Tongue (tissue), 2 donors: ENCODE measurements around the gene ADGRG1. TPM values are rescaled to one million over a fixed set of nuclear protein-coding genes. Genes with fewer than 3 reads are reported as not detected.

Experiments
- DNase-seq: peaks from one replicate; pipeline ENCODE4 v3.0.0-alpha.2; 2015
- total RNA-seq: library from RNA; depleted of rRNA; stranded (reverse); fragments of >200 nt; gene quantifications from one replicate; pipeline ENCODE4 v1.2.3, GENCODE V29; 2014

Gene ADGRG1
- total RNA-seq, 1 donor from 2014 or later, result 26.9 TPM

DNA sequence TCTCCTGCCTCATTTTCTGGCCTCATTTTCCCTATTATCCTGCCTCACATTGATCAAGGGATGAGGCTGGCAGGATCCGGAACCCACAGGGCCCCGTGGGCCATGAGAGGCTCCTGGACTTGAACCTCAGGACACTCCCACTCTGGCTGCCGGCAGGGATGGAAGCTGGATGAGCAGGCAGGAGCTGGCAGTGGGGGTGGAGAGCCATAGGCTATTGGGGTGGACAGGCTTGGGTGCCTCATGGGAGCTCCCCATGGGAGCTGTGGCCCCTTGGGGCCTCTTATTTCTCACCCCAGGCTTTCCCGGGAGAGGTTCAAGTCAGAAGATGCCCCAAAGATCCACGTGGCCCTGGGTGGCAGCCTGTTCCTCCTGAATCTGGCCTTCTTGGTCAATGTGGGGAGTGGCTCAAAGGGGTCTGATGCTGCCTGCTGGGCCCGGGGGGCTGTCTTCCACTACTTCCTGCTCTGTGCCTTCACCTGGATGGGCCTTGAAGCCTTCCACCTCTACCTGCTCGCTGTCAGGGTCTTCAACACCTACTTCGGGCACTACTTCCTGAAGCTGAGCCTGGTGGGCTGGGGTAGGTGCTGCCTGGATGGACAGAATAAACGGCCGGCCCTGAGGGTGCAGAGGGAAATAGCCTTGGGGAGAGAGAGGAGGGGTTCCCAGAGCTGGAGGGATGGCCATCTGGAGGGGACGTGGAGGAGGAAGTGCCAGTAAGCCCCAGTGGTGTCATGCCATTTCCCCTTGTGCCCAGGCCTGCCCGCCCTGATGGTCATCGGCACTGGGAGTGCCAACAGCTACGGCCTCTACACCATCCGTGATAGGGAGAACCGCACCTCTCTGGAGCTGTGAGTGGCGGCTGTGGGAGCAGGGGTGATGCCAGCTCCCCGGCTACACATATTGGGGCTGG is 55.5 kb downstream of the ADGRG1 start:
- DNase-seq, result no peak

DNA sequence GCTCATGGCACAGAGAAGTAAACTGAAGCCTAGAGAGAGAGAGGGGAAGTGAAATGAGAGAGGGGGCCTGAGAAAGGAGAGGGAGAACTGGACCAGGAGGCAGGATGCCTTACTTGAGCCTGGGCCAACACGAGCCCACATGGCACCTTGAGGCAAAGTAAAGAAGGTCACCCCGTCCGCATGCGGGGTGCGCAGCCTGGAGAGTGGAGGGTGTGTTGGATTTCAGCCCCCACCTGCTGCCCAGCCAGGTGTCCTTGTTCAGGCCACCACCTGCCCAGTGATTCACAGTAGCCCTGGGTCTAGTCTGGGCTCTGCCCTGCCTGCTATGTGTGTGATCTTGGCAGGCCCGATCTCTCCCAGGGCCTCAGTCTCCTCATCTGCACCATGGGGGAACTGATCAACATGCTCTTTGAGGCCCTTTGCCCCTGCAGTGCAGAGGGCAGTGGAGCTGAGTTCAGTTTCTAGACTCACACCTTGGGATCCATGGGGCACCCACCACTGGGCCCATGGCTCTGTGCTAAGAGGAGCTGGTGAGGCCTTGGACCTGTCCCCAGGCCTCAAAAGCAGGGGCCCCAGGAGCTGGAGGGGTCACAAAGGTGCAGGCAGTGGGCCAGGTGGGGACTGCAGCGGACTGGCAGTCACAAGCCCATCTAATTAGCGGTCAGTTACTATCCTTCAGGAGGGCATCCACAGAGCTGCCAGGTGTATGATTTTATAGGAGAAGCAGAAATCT is 56.4 kb downstream of the ADGRG1 start:
- DNase-seq, result no peak

DNA sequence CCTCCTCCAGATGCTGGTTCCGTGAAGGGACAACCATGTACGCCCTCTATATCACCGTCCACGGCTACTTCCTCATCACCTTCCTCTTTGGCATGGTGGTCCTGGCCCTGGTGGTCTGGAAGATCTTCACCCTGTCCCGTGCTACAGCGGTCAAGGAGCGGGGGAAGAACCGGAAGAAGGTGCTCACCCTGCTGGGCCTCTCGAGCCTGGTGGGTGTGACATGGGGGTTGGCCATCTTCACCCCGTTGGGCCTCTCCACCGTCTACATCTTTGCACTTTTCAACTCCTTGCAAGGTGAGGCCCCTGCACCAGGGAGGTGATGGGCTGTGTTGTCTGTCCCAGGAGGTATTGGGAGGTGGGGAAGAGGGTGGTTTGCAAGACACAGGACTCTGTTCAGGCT is 57.2 kb downstream of the ADGRG1 start:
- DNase-seq, result no peak

- DNase-seq, result no peak
Observed at GRCh38 chr16:57686577-57686976, 58.1 kb downstream of the ADGRG1 start.

DNA sequence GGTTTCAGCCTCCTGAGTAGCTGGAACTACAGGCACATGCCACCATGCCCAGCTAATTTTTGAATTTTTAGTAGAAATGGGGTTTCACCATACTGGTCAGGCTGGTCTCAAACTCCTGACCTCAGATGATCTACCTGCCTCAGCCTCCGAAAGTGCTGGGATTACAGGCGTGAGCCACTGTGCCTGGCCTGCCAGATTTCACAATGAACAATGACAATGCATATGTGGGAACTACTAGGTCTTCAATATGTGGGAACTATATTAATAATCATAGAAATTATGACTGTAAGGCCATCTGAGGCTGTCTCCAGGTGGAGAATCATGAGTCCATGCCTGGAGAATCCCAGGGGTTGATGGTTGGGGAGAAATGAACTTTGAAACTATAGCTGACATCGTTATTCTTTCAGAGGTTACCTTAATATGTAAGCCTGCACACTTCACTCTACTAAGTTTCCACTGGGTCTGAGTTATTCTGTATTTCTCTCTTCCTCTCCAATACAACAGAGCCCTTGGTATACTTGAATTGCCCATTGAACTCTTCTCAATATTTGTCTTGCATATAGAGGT is 59.0 kb downstream of the ADGRG1 start:
- DNase-seq, result no peak

GRCh38 chr16:57688487-57688986 is 60.1 kb downstream of the ADGRG1 start:
- no peak for DNase-seq

DNA sequence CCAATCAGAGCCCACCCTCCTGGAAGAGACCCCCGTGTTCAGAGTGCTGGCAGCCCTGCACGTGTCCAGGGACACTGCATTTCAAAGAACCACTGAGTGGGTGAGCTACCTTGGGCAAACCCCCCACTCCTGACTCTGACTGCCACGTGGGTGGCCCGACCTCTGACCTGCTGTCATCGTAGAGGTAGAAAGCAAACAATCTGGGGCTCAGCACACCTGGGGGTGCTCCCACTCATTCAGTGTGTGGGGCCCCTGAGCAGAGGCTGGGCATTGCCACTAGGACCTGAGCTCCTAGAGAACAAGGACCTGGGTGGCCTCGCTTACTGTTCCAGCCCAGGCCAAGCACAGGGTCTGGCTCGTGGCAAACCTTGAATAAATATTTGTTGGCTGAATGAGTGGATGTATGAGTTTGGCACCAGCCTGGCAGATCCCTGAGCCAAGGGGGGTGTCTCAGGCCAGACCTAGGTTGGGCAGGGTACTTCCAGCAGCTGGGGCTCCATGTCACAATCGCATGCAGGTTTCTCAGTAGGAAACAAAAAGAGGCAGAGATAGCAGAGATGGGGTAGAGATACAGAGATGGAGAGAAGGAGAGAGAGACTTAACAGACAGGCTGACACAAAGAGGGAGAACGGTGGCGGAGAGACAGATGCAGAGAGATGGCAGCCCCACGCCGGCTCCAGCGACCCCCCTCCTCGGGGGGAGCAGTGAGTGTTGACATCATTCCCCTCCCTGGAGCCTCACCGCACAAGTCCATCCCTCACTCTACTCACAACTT is 60.7 kb downstream of the ADGRG1 start:
- DNase-seq, result no peak

DNA sequence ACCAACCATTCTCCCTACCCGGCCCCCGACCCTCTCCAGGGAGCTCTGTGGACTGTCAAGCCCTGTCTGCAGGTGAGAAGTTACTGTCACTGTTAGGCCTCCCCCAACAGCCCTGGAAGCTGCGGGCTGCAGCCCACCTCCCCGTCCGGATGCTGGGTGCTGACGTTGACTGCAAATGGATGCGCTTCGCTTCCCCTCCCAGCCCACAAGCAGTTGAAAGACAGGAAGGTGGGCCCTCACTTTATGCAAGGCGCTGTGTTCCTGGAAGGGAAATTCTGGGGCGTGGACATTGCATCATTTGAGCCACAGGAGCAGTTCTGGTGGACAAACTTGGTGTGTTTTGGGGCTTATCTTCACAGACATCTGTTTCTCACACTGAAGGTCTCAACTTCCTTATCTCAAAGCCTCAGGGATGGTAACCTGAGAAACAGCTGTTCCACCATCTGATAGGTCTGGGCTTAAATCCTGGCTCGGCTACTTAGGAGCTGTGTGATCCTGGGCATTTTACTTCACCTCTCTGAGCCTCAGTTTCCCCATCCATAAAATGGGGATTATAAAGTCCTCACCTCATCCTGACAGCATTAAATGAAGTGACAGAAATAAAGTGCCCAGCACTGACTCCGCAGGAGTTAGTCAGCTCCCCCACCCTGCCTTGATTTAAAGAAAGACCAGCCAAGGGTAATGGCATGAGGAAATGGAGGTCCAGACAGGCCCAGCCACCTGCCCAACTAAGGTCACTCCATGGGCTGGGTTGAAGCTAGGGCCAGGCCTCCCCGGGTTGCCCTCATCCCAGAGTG is 61.5 kb downstream of the ADGRG1 start:
- peak; percentile 74 for DNase-seq

GRCh38 chr16:57690782-57691471 is 62.5 kb downstream of the ADGRG1 start:
- no peak for DNase-seq

GRCh38 chr16:57692636-57693035 is 64.2 kb downstream of the ADGRG1 start:
- no peak for DNase-seq

DNA sequence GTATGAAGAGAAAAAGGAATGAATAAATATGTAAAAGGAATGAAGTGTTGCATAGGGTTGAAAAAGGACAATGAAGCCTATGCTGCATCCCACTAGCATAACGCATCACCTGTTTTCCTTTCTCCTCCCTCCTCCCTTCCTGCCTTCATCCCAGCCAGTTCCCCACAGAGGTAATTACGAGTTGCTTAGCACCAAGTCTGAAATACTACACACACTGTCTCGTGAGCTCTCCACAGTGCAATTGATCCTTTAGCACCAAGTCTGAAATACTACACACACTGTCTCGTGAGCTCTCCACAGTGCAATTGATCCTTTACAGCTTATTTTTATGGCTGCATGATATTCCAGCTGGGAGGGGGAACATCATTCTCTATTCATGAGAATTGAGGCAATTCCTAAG is 65.1 kb downstream of the ADGRG1 start:
- DNase-seq, result no peak

- DNase-seq, result no peak
Observed at GRCh38 chr16:57694231-57694724, 65.8 kb downstream of the ADGRG1 start.

DNA sequence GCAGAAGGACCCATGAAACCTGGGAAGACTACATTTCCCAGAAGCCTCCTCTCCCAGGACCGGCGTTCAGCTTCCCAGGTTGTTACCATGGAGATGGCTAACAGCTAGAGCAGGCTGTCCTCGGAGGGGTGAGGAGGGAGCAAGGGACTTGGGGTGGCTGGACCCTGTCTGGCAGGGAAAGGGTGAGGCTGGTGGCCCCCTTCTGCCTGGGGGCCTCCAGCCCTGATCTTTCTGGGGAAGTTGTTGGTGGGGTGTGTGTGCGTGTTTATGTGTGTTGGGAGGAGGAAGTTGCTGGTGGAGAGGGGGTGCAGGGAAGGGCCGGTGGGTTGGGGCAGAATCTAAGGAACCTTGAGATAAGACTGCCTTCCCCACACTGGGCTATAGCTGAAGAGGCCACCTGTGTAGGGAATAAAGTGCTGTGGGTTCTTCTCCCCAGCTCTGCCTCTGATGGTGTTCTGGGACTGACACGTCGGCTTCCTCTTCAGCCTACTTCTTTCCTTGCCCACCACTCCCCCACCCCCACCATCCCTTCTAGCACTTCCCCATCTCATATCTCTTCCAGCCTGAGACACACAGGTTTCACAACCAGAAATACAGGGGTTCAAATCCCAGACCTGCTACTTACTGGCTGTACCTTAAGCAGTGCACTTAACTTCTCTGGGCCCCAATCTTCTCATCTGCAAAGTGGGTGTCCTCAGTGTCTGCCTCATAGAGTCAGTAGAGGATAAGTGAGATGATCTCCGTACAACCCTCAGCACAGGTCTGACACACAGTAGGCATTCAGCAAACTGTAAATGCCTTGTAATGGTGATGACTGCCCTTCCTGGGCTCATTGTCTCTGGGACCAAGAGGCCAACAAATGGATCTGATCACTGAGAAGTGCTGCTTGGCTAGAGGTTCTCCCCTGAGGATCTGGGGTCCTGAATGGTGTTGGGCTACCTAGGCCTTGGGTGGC is 66.6 kb downstream of the ADGRG1 start, which contains the start of gene DRC7:
DRC7 (plus strand) TSS at position 82 of the 955 bp plus-strand sequence. CDS start 3,144 bp downstream, outside the sequence.
- peak; percentile 58 for DNase-seq

GRCh38 chr16:57695680-57696069 is 67.2 kb downstream of the ADGRG1 start:
- DNase-seq, result no peak

DNA sequence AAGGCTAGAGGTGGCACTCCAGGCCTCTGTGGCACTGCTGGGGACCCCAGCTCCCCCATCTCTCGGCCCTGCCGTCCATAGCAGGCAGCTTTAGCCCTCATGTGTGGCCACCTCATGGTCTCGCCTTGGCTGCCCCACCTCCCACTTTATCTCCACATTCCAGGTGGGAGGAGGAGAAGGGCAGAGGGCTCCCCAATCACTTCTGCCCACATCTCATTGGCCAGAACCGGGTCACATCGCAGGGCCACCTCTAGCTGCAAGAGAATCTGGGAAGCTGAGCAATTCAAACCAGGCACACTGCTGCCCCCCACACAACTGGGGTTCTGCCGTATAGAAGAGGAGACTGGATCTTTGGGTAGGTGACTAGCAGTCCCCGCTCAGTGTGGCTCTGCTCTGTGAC is 67.8 kb downstream of the ADGRG1 start:
- no peak for DNase-seq

- DNase-seq, result no peak
Observed at GRCh38 chr16:57697896-57698537, 69.6 kb downstream of the ADGRG1 start.

DNA sequence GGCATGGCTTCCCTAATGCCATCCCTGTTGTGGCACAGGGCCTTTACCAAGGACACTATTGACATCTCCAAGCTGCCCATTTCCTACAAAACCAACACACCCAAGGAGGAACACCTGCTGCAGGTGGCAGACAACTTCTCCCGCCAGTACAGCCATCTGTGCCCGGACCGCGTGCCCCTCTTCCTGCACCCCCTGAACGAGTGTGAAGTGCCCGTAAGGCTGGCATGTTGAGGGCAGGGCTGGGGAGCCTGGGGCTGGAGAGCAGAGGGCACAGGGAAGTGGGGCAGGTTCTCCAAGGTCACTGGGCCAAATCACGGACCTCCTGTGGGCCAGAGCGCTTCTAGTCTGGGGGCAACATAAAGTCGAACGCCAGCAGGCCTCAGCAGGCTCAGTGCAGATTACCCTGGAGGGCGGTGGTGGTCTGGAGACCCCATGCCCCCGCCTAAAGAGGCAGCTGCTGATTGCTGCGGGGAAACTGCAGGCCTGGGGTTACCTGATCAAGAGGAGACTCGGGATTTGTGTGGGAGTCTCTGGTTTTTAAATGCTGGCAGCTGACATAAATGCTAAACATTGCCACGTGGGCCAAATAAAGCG is 70.5 kb downstream of the ADGRG1 start:
- DNase-seq, result no peak

DNA sequence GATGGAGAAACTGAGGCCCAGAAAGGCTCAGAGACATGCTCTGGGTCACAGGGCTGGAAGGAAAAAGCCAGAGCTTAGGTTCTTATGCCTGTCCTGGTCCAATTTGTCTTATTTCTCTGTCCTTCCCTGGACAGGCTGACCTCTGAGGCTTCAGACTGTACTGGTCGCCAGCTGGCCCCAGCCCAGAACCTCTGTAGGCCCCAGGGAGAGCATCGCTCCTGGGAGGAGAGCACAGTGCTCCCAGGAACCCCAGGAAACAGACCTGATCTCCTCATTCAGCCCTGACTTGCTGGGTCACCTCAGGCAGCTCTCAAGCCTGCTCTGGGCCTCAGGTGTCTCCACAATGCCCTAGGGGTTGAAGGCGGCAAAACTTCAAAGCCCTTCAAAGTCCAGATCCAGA is 71.1 kb downstream of the ADGRG1 start:
- DNase-seq, result no peak
